Activated naive CD4-positive, alpha-beta T cell treated with anti-CD3 and anti-CD28 coated beads, Interleukin-2, amount 50 U/mL, for 72 hours (primary cell): ENCODE data around the gene LUZP2. TPM values are rescaled to one million over a fixed set of nuclear protein-coding genes. Genes with fewer than 3 reads are reported as not detected.
"Not testable (repeated sequence)": the region's sequence is repeated elsewhere in the genome, so short reads cannot be mapped to it uniquely, and the experiment has no call there.

Experiments used
- ATAC-seq, 2 donors: fragments of 150-1000 bp; cut with Tn5 transposase; 2 replicates each; pipeline ENCODE4 v1.10.0; 2021; ENCODE audit warnings: mild to moderate bottlenecking in 2 of 2, moderate library complexity in 2 of 2
- DNase-seq, 2 donors: peaks; one replicate each; pipeline ENCODE4 v3.0.0; 2021 to 2022; ENCODE audit warnings: low spot score in 2 of 2
- H3K27ac Mint-ChIP-seq, 2 donors: one replicate each; pipeline ENCODE4 v1.8.0; 2022; ENCODE audit warnings: mild to moderate bottlenecking in 2 of 2, mixed read lengths in 2 of 2
- H3K36me3 Mint-ChIP-seq, 2 donors: one replicate each; pipeline ENCODE4 v1.8.0; 2022; ENCODE audit warnings: mixed read lengths in 2 of 2
- H3K9me3 Mint-ChIP-seq, 2 donors: one replicate each; pipeline ENCODE4 v1.8.0; 2022; ENCODE audit warnings: mixed read lengths in 2 of 2
- total RNA-seq, 2 donors: library from RNA; stranded (reverse); gene quantifications; one replicate each; pipeline ENCODE4 v1.2.3, GENCODE V29; 2022

Gene LUZP2
- total RNA-seq, 2 donors from 2014 or later: not detected

DNA sequence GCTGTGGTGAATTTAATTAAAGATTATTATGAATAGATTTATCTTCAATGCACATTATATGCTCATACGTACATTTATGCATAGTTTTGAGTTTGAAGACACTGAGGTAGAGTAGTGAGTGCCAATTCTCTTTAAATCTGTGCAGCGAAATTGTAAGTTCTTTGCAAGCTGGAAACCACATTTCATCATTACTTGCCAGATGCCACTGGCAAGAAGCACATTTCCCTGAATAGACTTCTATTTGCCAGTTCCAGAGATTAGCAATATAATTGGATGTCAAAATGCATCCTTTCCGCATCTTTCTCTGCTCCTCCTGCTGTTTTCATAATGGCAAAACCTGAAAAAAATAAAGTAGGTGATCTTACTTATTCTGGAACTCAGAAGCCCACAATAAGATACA is 448.0 kb downstream of the LUZP2 start:
- Mint-ChIP-seq H3K27ac (no peak overlapping the region), H3K9me3 (peaks cover 9 to 11% of the 10 kb centered on the region in 2 donors), H3K36me3 (no peaks in the 10 kb centered on the region)
- DNase-seq: no peak
- no peak for ATAC-seq

DNA sequence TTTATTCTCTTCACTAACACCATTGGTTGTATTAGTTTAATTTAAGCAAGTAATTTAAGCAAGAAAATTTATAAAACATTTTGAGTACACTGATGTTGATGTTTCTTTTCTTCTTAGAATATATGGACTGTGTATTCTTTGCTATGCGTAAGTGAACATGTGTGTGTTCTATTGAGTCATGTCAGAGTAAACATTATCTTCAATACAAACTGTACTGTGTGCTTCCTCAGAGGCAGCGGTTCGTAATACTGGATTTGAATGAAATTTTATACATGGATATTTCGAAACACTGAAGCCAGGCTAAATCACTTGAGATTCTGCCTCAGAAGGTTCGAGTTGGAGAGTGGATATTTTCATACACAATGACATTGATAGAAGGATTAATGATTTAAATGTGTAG is 452.6 kb downstream of the LUZP2 start:
- no peak overlapping the region for H3K27ac Mint-ChIP-seq
- H3K36me3 Mint-ChIP-seq: no peaks in the 10 kb centered on the region
- H3K9me3 Mint-ChIP-seq: peaks cover 8 to 16% of the 10 kb centered on the region in 2 donors
- ATAC-seq: no peak
- no peak for DNase-seq

DNA sequence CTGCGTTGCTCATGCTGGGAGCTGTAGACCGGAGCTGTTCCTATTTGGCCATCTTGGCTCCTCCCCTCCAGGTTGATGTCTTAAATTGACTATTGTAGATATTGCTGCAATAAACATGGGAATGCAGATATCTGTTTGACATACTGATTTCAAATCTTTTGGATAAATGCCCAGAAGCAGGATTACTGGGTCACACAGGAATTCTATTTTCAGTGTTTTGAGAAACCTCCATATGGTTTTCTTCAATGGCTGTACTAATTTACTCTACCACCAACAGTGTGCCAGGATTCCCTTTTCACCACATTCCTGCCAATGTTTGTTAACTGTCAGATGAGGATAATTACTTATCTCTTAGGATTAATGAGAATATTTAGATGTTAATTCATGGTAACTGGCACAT is 467.0 kb downstream of the LUZP2 start:
- ATAC-seq: no peak
- DNase-seq: no peak
- Mint-ChIP-seq H3K9me3 (peaks cover 10 to 12% of the 10 kb centered on the region in 2 donors), H3K27ac (no peak overlapping the region), H3K36me3 (peaks cover 0 to 9% of the 10 kb centered on the region in 2 donors)

DNA sequence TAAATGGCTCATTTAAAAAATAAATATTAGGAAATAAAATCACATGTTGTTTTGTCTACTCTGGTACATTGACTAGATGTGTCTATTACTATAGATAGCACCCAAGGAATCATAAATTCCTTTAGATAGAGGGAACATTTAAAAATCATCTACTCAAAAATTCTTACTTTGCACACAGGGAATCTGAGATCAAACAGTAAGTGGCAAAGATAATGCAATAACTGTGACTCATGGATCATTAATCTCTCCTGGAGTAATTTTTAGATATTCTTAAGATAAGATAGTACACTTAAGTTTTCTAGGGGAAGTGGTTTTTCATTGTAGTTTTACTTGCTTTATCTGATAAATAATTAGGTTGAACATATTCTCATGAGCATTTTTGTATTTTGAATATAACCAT is 468.9 kb downstream of the LUZP2 start:
- H3K36me3 Mint-ChIP-seq: peaks cover 0 to 8% of the 10 kb centered on the region in 2 donors
- H3K9me3 Mint-ChIP-seq: peaks cover 13 to 15% of the 10 kb centered on the region in 2 donors
- DNase-seq (no peak), ATAC-seq (no peak)
- no peak overlapping the region for H3K27ac Mint-ChIP-seq

DNA sequence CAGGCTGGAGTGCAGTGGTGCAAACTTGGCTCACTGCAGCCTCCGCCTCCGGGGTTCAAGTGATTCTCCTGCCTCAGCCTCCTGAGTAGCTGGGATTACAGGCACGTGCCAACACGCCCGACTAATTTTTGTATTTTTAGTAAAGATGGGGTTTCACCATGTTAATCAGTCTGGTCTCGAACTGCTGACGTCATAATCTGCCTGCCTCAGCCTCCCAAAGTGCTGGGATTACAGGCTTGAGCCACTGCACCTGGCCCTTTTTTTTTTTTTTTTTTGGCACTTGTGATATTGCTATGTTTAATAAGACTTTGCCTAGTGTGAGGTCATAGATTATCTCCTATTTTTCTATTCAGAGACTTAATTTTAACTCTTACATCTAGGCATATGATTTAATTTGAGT is 497.1 kb downstream of the LUZP2 start:
- H3K9me3 Mint-ChIP-seq, ATAC-seq, H3K27ac Mint-ChIP-seq, H3K36me3 Mint-ChIP-seq, DNase-seq: not testable (repeated sequence)

DNA sequence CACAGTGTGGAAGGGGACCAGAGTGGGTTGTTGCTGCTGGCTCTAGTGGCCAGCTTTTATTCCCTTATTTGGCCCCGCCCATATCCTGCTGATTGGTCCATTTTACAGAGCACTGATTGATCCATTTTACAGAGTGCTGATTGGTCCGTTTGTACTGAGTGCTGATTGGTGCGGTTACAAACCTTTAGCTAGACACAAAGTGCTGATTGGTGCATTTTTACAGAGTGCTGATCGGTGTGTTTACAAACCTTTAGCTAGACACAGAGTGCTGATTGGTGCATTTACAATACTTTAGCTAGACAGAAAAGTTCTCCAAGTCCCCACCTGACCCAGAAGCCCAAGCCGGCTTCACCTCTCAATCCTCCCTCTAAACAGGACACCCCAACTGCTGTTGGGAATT is 503.1 kb downstream of the LUZP2 start:
- not testable (repeated sequence) for ATAC-seq, DNase-seq, H3K36me3 Mint-ChIP-seq, H3K27ac Mint-ChIP-seq
- peaks cover 12 to 14% of the 10 kb centered on the region in 2 donors for H3K9me3 Mint-ChIP-seq

DNA sequence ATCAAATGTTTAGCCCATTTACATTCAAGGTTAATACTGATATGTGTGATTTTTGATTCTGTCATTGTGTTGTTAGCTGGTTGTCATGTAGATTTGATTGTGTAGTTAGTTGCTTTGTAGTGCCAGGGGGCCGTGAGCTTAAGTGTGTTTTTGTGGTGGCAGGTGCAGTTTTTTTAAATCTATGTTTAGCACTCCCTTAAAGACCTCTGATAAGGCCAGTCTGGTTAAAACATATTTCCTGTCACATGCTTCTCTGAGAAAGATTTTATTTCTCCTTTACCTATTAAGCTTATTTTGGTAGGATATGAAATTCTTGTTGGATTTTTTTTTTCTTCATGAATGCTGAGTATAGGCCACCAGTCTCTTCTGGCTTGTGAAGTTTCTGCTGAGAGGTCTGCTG is 540.6 kb downstream of the LUZP2 start:
- Mint-ChIP-seq H3K9me3 (peaks cover 26 to 33% of the 10 kb centered on the region in 2 donors), H3K36me3 (peaks cover 0 to 15% of the 10 kb centered on the region in 2 donors), H3K27ac (no peak overlapping the region)
- no peak for ATAC-seq
- DNase-seq: no peak

DNA sequence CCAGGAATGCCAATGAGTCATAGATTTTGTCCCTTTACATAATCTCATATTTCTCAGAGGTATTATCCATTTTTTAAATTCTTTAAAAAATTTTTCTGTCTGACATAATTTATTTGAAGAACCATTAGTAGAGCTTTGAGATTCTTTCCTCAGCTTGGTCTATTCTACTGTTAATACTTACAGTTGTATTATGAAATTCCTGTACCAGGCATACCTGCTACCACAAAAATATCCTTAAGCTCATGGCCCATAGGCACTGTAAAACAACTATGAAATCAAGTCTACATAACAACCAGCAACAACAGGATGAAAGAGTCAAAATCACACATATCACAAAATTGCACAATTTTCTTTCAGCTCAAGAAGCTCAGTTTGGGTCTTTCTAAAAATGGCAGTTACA is 541.3 kb downstream of the LUZP2 start:
- H3K27ac Mint-ChIP-seq: no peak overlapping the region
- DNase-seq (no peak), ATAC-seq (no peak)
- peaks cover 27 to 28% of the 10 kb centered on the region in 2 donors for H3K9me3 Mint-ChIP-seq
- peaks cover 0 to 15% of the 10 kb centered on the region in 2 donors for H3K36me3 Mint-ChIP-seq

DNA sequence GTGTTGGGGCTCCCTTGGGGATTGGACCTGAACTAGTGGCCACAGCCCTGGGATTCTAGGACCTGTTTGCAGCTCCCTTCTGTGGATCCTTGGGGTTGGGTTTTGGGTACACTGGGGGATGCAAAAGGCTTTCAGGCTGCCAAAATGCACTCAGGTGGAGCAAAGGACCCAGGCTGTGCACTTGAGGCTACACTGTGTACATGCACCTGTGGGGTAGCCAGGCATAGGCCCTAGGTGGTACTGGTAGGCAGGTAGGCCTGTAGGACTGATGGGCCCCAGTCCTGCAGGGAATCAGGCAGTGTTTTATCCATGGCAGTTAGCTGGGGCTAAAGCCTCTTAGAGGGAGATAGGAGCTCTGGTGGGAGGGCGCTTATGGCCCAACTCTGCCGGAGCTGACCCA is 542.3 kb downstream of the LUZP2 start:
- DNase-seq: no peak
- Mint-ChIP-seq H3K36me3 (peaks cover 0 to 15% of the 10 kb centered on the region in 2 donors), H3K27ac (no peak overlapping the region), H3K9me3 (peaks cover 20 to 24% of the 10 kb centered on the region in 2 donors)
- ATAC-seq: no peak

DNA sequence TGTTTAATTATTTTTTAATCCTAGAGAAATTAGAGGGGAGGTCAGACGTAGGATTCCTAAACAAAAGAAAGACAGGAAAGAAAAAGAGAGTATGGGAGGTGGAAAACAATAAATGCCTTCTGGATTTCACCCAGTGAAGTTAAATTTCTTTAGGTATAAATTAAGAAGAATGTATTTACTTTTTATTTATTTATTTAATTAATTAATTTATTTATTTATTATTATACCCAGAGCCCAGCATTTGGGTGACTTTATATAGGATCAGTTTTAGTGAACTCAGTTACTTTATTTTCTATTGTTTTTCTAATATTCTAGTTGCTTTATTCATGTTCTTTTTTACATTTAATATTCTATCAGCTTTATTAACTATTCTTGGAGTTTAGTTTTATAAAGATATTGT is 551.8 kb downstream of the LUZP2 start:
- no peak for ATAC-seq
- DNase-seq: no peak
- Mint-ChIP-seq H3K36me3 (no peaks in the 10 kb centered on the region), H3K9me3 (peaks cover 0 to 13% of the 10 kb centered on the region in 2 donors), H3K27ac (no peak overlapping the region)

DNA sequence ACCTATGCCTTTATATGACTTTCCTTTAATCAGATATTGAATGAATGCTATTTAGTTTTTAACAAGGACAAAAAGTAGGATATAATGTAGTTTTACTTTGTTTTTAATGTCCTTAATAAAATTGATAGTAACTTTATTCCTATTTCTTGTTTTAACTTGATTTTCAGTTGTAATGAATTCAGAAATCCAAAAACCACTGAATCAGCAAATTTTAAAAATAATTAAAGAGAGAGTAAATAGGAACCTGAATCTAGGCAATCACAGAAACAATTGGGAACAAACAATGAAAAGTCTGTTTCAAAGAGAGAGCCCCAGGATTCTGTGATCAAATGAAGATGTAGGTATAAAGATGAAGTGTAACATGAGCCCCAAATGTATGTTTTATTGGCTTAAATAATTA is 556.0 kb downstream of the LUZP2 start:
- peaks cover 3 to 7% of the 10 kb centered on the region in 2 donors for H3K9me3 Mint-ChIP-seq
- no peak for DNase-seq
- no peak overlapping the region for H3K27ac Mint-ChIP-seq
- no peak for ATAC-seq
- H3K36me3 Mint-ChIP-seq: no peaks in the 10 kb centered on the region

DNA sequence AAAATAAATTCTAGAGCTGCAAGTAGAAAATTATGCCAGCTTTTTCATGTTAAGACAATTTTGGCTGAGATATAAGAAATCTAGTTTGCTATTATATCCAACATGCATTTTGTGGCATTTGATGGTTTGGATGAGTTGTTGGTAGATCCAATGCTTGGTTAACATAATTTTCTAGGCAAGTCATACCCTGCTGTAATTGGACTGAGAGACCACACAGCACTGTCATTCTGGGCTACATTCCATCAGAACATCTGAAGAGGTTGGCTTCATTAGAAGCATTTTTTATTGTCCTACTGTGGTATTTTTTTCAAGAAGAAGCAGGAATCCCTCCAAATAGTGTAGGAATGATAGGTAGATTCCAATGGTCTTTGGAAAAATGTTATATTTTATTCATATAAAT is 561.0 kb downstream of the LUZP2 start:
- H3K36me3 Mint-ChIP-seq: no peaks in the 10 kb centered on the region
- DNase-seq (no peak), ATAC-seq (no peak)

DNA sequence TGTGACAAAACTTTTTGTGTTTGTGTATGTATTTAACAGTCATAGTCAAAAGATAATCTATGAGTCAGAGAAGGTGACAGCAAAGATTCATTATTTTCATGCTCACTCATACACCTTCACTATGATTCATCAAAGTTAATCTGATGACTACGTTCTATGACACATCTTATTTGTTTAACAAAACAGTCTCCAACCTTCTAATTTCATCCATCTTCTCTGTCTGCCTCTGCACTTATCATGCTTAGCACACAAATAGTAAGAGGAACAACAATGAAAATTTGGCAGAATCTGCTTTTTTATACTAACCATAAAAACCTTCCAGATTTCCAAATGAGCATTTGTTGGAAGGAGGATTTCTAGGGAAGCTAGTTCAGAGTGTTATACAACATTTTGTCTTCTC is 568.9 kb downstream of the LUZP2 start:
- Mint-ChIP-seq H3K27ac (no peak overlapping the region), H3K36me3 (peaks cover 6% of the 10 kb centered on the region in 2 donors), H3K9me3 (peaks cover 28 to 38% of the 10 kb centered on the region in 2 donors)
- DNase-seq: no peak
- ATAC-seq: peak in 1 of 2 donors; percentile 71

More for the DNA sequence above, 561.0 kb downstream of the LUZP2 start:
- no peak overlapping the region for H3K27ac Mint-ChIP-seq
- peaks cover 4 to 8% of the 10 kb centered on the region in 2 donors for H3K9me3 Mint-ChIP-seq

DNA sequence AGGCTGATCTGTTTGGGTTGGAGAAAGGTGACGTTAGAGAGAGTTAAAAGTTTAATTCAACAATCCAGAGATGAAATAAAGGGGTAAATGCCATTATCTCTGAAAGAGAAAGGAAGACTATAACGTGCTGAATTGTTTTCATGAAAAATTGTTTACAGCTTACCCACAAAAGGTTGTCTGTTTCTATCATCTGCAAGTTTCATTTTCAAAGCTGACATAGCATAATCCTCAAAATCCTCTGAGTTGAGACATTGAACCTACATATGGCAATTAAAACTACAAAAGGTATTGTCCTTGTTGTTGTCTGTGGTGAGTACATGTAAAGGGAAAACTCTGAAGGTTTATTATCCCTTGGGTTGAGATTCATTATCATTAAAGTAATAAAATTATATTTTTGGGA is 569.9 kb downstream of the LUZP2 start:
- H3K9me3 Mint-ChIP-seq: peaks cover 28 to 37% of the 10 kb centered on the region in 2 donors
- H3K27ac Mint-ChIP-seq: no peak overlapping the region
- peaks cover 6% of the 10 kb centered on the region in 2 donors for H3K36me3 Mint-ChIP-seq
- ATAC-seq (no peak), DNase-seq (no peak)

DNA sequence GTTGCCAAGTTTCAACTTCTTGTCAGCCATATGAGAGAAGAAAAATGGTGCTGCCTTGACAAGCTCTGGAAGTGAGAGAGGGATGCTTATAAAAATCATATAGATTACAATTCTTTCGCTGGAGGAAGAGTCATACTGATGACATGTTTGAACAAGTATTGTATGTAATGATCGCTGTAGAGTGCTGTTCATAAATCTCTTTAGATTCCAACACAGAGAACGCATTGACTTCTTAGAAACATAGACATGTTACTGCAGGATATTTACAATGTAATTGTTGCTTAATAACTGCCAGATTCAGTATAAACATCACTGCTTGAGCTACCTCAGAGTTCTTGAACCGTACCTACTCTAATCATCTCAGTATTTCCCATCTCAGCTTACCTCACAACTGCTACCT is 571.6 kb downstream of the LUZP2 start:
- peaks cover 25 to 35% of the 10 kb centered on the region in 2 donors for H3K9me3 Mint-ChIP-seq
- ATAC-seq (no peak), DNase-seq (no peak)
- H3K27ac Mint-ChIP-seq: no peak overlapping the region
- H3K36me3 Mint-ChIP-seq: peaks cover 6% of the 10 kb centered on the region in 2 donors

DNA sequence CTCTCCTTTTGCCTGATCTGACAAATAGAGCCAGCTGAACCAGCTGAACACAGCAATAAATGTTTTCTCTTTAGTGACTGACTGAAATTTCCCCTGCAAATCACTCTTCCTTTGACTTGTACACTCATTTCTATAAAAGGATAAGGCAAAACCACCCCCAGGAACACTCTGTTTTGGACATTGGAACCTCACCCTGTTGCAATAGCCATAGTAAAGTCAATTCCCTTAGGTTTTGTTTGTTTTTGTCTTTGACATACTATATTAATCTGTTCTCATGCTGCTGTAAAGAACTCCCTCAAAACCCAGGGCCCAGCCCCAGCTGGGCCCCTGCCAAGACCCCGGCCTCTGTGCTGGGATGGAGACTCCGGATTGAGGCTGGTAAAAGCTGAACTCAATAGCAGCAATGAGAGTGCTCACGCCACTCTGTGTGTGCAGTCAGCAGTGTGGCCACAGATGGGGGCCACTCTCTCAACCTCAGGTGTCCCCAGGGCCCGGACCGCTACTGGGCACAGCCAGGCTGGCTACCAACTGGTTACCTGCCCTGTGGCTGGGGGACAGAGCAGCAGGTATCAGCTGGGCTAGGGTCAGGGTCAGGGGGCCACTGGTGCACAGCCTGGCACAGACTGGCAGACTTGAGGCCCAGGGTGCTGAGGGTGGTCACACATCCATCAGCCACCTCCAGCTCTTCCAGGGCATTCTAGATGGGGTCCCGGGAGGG is 597.4 kb downstream of the LUZP2 start:
- no peak for DNase-seq
- no peak overlapping the region for H3K27ac Mint-ChIP-seq
- peaks cover 4 to 5% of the 10 kb centered on the region in 2 donors for H3K9me3 Mint-ChIP-seq
- H3K36me3 Mint-ChIP-seq: no peaks in the 10 kb centered on the region
- ATAC-seq: no peak

DNA sequence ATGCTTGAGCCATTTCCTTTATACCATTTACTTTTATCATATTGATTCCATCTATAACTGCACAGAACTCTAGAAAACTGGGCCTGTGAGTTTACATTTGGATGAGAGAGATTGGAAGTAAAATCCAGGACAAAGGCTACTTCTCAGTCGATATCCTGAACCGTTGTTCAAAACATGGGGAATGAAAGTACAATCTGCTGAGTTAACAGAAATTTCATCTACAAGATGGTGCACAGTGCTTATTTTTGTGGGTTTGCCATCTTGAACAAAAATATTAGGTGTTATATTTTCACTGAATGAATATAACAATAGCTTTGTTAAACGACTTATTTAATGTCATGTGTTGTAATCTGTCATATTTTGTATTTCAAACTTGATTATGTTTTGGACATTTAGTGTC is 622.6 kb downstream of the LUZP2 start:
- ATAC-seq: no peak
- DNase-seq: no peak
- no peaks in the 10 kb centered on the region for H3K36me3 Mint-ChIP-seq
- no peak overlapping the region for H3K27ac Mint-ChIP-seq
- H3K9me3 Mint-ChIP-seq: peaks cover 10% of the 10 kb centered on the region in 2 donors
